KOPT-K1 (cell line): ENCODE data around the gene CTF1.

Source experiments
- H3K27ac ChIP-seq: fragments of 200-600 bp; sonication (generic); 2 replicates; pipeline ENCODE4 v1.5.1; 2016; ENCODE audit warnings: antibody characterized with exemption, mild to moderate bottlenecking, low read depth, low read length; ENCODE audit not compliant: poor library complexity, severe bottlenecking
- H3K36me3 ChIP-seq: fragments of 200-600 bp; sonication (generic); 2 replicates; pipeline ENCODE4 v1.5.1; 2017; ENCODE audit warnings: antibody characterized with exemption, mild to moderate bottlenecking, low read length, moderate library complexity; ENCODE audit not compliant: insufficient read depth
- H3K9me3 ChIP-seq: fragments of 200-600 bp; sonication (generic); 2 replicates; pipeline ENCODE4 v1.5.1; 2017; ENCODE audit warnings: antibody characterized with exemption, low read length, mild to moderate bottlenecking; ENCODE audit not compliant: insufficient read depth, poor library complexity, severe bottlenecking

The CTF1 gene

GRCh38 chr16:30895627-30896260, 670 bp upstream of the CTF1 start:
- peaks cover 9% of the 10 kb centered on the region; the same call in 1 of the 2 replicates for H3K36me3 ChIP-seq
- no peak overlapping the region for H3K27ac ChIP-seq
- H3K9me3 ChIP-seq: no peaks in the 10 kb centered on the region

- H3K27ac ChIP-seq: no peak overlapping the region
- no peaks in the 10 kb centered on the region for H3K9me3 ChIP-seq
- no peaks in the 10 kb centered on the region for H3K36me3 ChIP-seq
Measured at GRCh38 chr16:30896889-30897733, 697 bp downstream of the CTF1 start.

- Histone ChIP-seq H3K27ac (no peak overlapping the region), H3K36me3 (no peaks in the 10 kb centered on the region)
Measured at GRCh38 chr16:30899794-30900193, 3.4 kb downstream of the CTF1 start.

GRCh38 chr16:30900588-30900987, 4.2 kb downstream of the CTF1 start:
- Histone ChIP-seq H3K27ac (no peak overlapping the region), H3K36me3 (no peaks in the 10 kb centered on the region), H3K9me3 (no peaks in the 10 kb centered on the region)

More at GRCh38 chr16:30899794-30900193, 3.4 kb downstream of the CTF1 start:
- no peaks in the 10 kb centered on the region for H3K9me3 ChIP-seq

- no peaks in the 10 kb centered on the region for H3K36me3 ChIP-seq
- no peaks in the 10 kb centered on the region for H3K9me3 ChIP-seq
- peak overlapping the region; percentile 87 for H3K27ac ChIP-seq
Measured at GRCh38 chr16:30901201-30902028, 5.0 kb downstream of the CTF1 start.

- Histone ChIP-seq H3K9me3 (no peaks in the 10 kb centered on the region), H3K36me3 (no peaks in the 10 kb centered on the region), H3K27ac (peak overlapping the region; percentile 87)
Measured at GRCh38 chr16:30902029-30902972, 5.9 kb downstream of the CTF1 start.

GRCh38 chr16:30903002-30903401, 6.6 kb downstream of the CTF1 start:
- Histone ChIP-seq H3K27ac (peak overlapping the region; percentile 87), H3K36me3 (no peaks in the 10 kb centered on the region), H3K9me3 (no peaks in the 10 kb centered on the region)

- no peaks in the 10 kb centered on the region for H3K36me3 ChIP-seq
- H3K27ac ChIP-seq: peak overlapping the region; percentile 87
- H3K9me3 ChIP-seq: no peaks in the 10 kb centered on the region
Measured at GRCh38 chr16:30903596-30903995, 7.2 kb downstream of the CTF1 start.

GRCh38 chr16:30904114-30904780, 7.8 kb downstream of the CTF1 start:
- Histone ChIP-seq H3K36me3 (no peaks in the 10 kb centered on the region), H3K27ac (peak overlapping the region; percentile 87), H3K9me3 (no peaks in the 10 kb centered on the region)

- Histone ChIP-seq H3K36me3 (no peaks in the 10 kb centered on the region), H3K9me3 (no peaks in the 10 kb centered on the region), H3K27ac (no peak overlapping the region)
Measured at GRCh38 chr16:30907064-30907463, 10.7 kb downstream of the CTF1 start.

GRCh38 chr16:30910427-30911029, 14.1 kb downstream of the CTF1 start:
- no peak overlapping the region for H3K27ac ChIP-seq
- H3K9me3 ChIP-seq: no peaks in the 10 kb centered on the region

GRCh38 chr16:30912794-30913412, 16.5 kb downstream of the CTF1 start:
- no peaks in the 10 kb centered on the region for H3K9me3 ChIP-seq
- H3K36me3 ChIP-seq: no peaks in the 10 kb centered on the region

More at GRCh38 chr16:30910427-30911029, 14.1 kb downstream of the CTF1 start:
- no peaks in the 10 kb centered on the region for H3K36me3 ChIP-seq

GRCh38 chr16:30914830-30915229, 18.4 kb downstream of the CTF1 start:
- no peak overlapping the region for H3K27ac ChIP-seq
- H3K9me3 ChIP-seq: no peaks in the 10 kb centered on the region
- no peaks in the 10 kb centered on the region for H3K36me3 ChIP-seq

More at GRCh38 chr16:30912794-30913412, 16.5 kb downstream of the CTF1 start:
- H3K27ac ChIP-seq: no peak overlapping the region
